ENCODE data around the gene GNB1L.
A peak's percentile ranks its signal among the peaks of the same experiment; 100 is the strongest.

The GNB1L gene

DNA sequence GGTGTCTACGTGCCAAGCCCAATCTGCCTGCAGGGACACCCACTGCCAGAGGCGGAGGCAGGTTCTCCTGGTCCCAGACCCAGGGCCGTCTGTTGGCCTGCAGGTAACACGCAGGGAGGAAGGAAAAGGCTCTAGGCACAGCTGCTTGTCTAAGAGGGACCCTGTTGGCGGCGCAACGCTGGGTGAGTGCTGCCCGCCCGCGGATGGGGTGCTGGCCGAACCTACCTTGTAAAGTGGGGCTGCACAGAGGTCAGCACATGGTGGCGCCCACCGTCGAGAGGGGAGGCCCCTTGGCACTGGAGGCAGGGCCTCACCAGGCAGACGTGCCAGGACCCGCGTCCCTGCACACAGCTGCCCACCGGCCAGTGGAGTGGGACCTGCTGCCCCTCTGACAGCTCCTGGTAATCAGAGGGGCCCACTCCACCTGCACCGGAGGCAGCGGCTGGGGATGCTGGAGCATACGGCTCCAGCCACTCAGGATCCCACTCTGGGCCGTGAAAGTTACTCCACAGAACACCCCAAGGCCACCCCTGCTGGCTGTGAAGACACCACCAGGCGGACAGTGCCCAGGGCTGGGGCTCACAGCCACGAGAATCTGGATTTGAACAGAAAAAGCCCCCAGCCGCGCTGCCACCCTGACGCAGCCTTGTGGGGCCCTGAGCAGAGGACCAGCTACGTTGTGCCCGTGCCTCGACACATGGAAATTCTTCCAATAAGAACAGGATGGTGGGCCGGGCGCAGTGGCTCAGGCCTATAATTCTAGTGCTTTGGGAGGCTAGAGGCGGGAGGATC is 70.1 kb downstream of the GNB1L start:
- Histone ChIP-seq H3K14ac (ENCODE audit: low read length) (peak overlapping the region; percentile 21), H3K4ac (ENCODE audit: low read length) (no peak overlapping the region), H3K4me3 (ENCODE audit: low read length in 2 of 2) (no peak overlapping the region), H2AFZ (ENCODE audit: low read length) (no peak overlapping the region), H2BK120ac (ENCODE audit: low read depth, low read length) (no peak overlapping the region), H3K79me1 (ENCODE audit: low read depth, low read length) (peaks cover 1% of the 10 kb centered on the region), H2AK5ac (ENCODE audit: low read depth, low read length) (no peak overlapping the region), H2BK5ac (ENCODE audit: low read length) (no peak overlapping the region), H3K9me3 (replicated peaks in 1 of 2; ENCODE audit: control insufficient read depth in 2 of 2, insufficient read depth in 1 of 2, low read depth in 1 of 2, low read length in 2 of 2) (peaks cover 3% of the 10 kb centered on the region in 2 donors), H2BK15ac (ENCODE audit: low read length) (no peak overlapping the region), H3K23ac (ENCODE audit: low read depth, low read length, poor library complexity) (peak overlapping the region; percentile 73), H3K4me2 (ENCODE audit: insufficient read depth, low read length, poor library complexity, severe bottlenecking) (no peak overlapping the region), H4K91ac (ENCODE audit: low read depth, low read length, poor library complexity) (no peak overlapping the region), H3K27ac (replicated peaks; ENCODE audit: low read length) (no peak overlapping the region), H4K8ac (ENCODE audit: low read depth, low read length) (no peak overlapping the region), H3K27me3 (ENCODE audit: control insufficient read depth in 3 of 3, insufficient read depth in 3 of 3, low read depth in 1 of 3, low read length in 3 of 3) (peaks cover 0 to 5% (median 0%) of the 10 kb centered on the region in 3 experiments), H3K18ac (ENCODE audit: low read length) (peak overlapping the region; percentile 8), H3K4me1 (ENCODE audit: control insufficient read depth in 2 of 2, insufficient read depth in 1 of 2, low read depth in 1 of 2, low read length in 2 of 2) (peaks cover 0 to 3% of the 10 kb centered on the region in 2 donors), H3K36me3 (replicated peaks in 1 of 2; ENCODE audit: control insufficient read depth in 2 of 2, insufficient read depth in 2 of 2, low read length in 2 of 2) (peaks cover 0 to 3% of the 10 kb centered on the region in 2 donors), H2BK12ac (ENCODE audit: low read length) (no peak overlapping the region), H3K9ac (ENCODE audit: low read depth, low read length, poor library complexity) (peak overlapping the region; percentile 40)
- no CpG with 5 or more reads among the region's 33 CpGs for WGBS, 2 donors (ENCODE audit: extremely low coverage in 2 of 2, insufficient read length in 2 of 2, insufficient replicate concordance in 1 of 2)
- no peak for DNase-seq (ENCODE audit: low spot score)

DNA sequence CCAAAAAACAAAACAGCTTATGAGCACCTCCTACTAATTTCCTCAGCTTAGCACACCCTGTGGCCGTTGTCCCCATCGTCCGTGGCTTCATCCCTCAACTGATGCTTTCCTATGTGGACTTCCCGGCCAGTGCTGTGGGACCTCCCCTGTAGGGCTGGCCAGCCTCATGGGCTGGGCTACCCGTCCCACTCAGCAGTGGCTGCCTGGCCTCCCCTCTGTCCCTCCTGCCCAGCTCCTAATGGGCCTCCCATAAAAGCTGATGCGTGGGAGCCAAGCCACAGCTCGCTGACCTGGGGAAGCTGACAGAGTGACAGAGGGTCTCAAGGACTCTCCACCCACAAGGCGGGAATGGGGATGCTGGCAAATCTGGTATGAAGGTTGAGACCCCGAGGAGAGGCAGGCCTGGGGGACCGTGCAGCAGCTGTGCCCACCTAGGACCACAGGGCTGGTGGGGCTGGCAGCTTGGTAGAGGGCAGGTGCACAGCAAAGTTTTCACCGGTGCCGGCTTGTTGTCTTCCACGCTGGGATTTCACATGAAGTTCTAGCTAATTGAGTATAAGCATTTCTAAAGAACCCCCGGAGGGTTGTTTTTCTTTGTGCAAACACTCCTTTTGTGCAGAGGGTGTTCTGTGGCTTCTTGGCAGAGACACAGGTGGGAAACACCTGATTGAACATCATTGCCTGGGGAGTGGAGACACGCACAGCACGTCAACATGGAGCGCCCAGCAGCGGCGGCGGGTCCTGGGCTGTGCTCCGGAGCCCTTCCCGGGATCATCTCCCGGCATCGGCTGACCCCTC is 70.9 kb downstream of the GNB1L start:
- Histone ChIP-seq H3K27ac (replicated peaks; ENCODE audit: low read length) (no peak overlapping the region), H3K4me3 (ENCODE audit: low read length in 2 of 2) (no peak overlapping the region), H4K8ac (ENCODE audit: low read depth, low read length) (no peak overlapping the region), H3K9me3 (replicated peaks in 1 of 2; ENCODE audit: control insufficient read depth in 2 of 2, insufficient read depth in 1 of 2, low read depth in 1 of 2, low read length in 2 of 2) (peaks cover 3% of the 10 kb centered on the region in 2 donors), H2BK15ac (ENCODE audit: low read length) (no peak overlapping the region), H3K4me2 (ENCODE audit: insufficient read depth, low read length, poor library complexity, severe bottlenecking) (no peak overlapping the region), H3K36me3 (replicated peaks in 1 of 2; ENCODE audit: control insufficient read depth in 2 of 2, insufficient read depth in 2 of 2, low read length in 2 of 2) (peaks cover 0 to 3% of the 10 kb centered on the region in 2 donors), H2AK5ac (ENCODE audit: low read depth, low read length) (no peak overlapping the region), H3K9ac (ENCODE audit: low read depth, low read length, poor library complexity) (no peak overlapping the region), H3K23ac (ENCODE audit: low read depth, low read length, poor library complexity) (peak overlapping the region; percentile 73), H3K14ac (ENCODE audit: low read length) (no peak overlapping the region), H2BK5ac (ENCODE audit: low read length) (no peak overlapping the region), H2BK12ac (ENCODE audit: low read length) (no peak overlapping the region), H3K27me3 (ENCODE audit: control insufficient read depth in 3 of 3, insufficient read depth in 3 of 3, low read depth in 1 of 3, low read length in 3 of 3) (peaks cover 0 to 11% (median 4%) of the 10 kb centered on the region in 3 experiments), H3K79me1 (ENCODE audit: low read depth, low read length) (peaks cover 2% of the 10 kb centered on the region), H3K18ac (ENCODE audit: low read length) (peak overlapping the region; percentile 8), H3K4me1 (ENCODE audit: control insufficient read depth in 2 of 2, insufficient read depth in 1 of 2, low read depth in 1 of 2, low read length in 2 of 2) (peaks cover 0 to 3% of the 10 kb centered on the region in 2 donors), H4K91ac (ENCODE audit: low read depth, low read length, poor library complexity) (no peak overlapping the region), H3K4ac (ENCODE audit: low read length) (no peak overlapping the region), H2AFZ (ENCODE audit: low read length) (no peak overlapping the region), H2BK120ac (ENCODE audit: low read depth, low read length) (no peak overlapping the region)
- WGBS, 2 donors (ENCODE audit: extremely low coverage in 2 of 2, insufficient read length in 2 of 2, insufficient replicate concordance in 1 of 2): no CpG with 5 or more reads among the region's 24 CpGs
- no peak for DNase-seq (ENCODE audit: low spot score)

DNA sequence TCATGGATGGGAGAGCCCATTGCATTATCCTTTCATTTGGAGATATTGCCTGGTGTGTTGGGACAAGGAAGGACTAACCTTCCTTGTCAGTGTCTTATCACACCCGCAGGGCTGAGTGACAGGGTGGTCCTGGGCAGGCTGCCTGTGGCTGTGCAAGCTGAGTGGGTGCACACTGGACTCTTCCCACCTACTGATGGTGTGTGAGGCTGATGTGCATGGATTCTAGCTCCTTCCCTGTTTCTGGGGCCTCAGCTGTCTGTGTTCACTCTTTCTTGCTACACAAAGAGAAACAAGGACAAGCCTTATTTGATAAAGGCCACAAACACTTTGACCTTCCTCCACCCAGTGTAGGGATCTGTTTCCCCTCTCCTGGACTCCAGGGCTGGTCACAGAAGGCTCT is 72.1 kb downstream of the GNB1L start:
- H4K8ac ChIP-seq (ENCODE audit: low read depth, low read length): peak overlapping the region; percentile 45
- no CpG with 5 or more reads among the region's 1 CpG for WGBS, 2 donors (ENCODE audit: extremely low coverage in 2 of 2, insufficient read length in 2 of 2, insufficient replicate concordance in 1 of 2)
- no peak overlapping the region for H3K4me2 ChIP-seq (ENCODE audit: insufficient read depth, low read length, poor library complexity, severe bottlenecking)
- H2BK15ac ChIP-seq (ENCODE audit: low read length): no peak overlapping the region
- H3K4ac ChIP-seq (ENCODE audit: low read length): no peak overlapping the region
- H2BK120ac ChIP-seq (ENCODE audit: low read depth, low read length): no peak overlapping the region
- no peak overlapping the region for H3K14ac ChIP-seq (ENCODE audit: low read length)
- H3K23ac ChIP-seq (ENCODE audit: low read depth, low read length, poor library complexity): no peak overlapping the region
- no peak overlapping the region for H4K91ac ChIP-seq (ENCODE audit: low read depth, low read length, poor library complexity)
- peaks cover 0 to 12% (median 4%) of the 10 kb centered on the region in 3 experiments for H3K27me3 ChIP-seq (ENCODE audit: control insufficient read depth in 3 of 3, insufficient read depth in 3 of 3, low read depth in 1 of 3, low read length in 3 of 3)
- no peak overlapping the region for H2AFZ ChIP-seq (ENCODE audit: low read length)
- DNase-seq (ENCODE audit: low spot score): no peak
- no peak overlapping the region for H2BK12ac ChIP-seq (ENCODE audit: low read length)
- no peak overlapping the region for H3K27ac ChIP-seq (replicated peaks; ENCODE audit: low read length)
- H2BK5ac ChIP-seq (ENCODE audit: low read length): no peak overlapping the region
- peaks cover 1% of the 10 kb centered on the region for H3K79me1 ChIP-seq (ENCODE audit: low read depth, low read length)
- H3K9me3 ChIP-seq (replicated peaks in 1 of 2; ENCODE audit: control insufficient read depth in 2 of 2, insufficient read depth in 1 of 2, low read depth in 1 of 2, low read length in 2 of 2): peaks cover 3% of the 10 kb centered on the region in 2 donors
- H3K9ac ChIP-seq (ENCODE audit: low read depth, low read length, poor library complexity): no peak overlapping the region
- no peak overlapping the region for H3K4me3 ChIP-seq (ENCODE audit: low read length in 2 of 2)
- H3K36me3 ChIP-seq (replicated peaks in 1 of 2; ENCODE audit: control insufficient read depth in 2 of 2, insufficient read depth in 2 of 2, low read length in 2 of 2): no peaks in the 10 kb centered on the region
- peaks cover 0 to 3% of the 10 kb centered on the region in 2 donors for H3K4me1 ChIP-seq (ENCODE audit: control insufficient read depth in 2 of 2, insufficient read depth in 1 of 2, low read depth in 1 of 2, low read length in 2 of 2)
- H2AK5ac ChIP-seq (ENCODE audit: low read depth, low read length): peak overlapping the region; percentile 61
- H3K18ac ChIP-seq (ENCODE audit: low read length): no peak overlapping the region
